Measurements from ENCODE around the gene THEMIS2.

THEMIS2 gene

DNA sequence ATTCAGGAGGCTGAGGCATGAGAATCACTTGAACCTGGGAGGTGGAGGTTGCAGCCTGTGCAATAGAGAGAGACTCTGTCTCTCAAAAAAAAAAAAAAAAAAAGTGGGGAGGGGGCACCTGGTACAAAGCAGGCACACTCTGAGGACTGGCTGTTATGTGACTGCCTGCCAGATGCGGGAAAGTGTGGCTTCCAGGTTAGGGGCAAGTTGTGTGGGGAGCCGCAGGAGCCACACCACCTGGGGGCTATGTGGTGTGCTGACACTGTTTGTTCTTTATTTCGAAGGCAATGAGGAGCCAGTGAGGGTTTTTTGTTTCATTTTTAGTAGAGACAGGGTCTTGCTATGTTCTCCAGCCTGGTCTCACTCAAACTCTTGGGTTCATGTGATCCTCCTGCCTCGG is 5.7 kb downstream of the THEMIS2 start:
- H3K9ac ChIP-seq (ENCODE audit: low read length in 2 of 2) = no peak overlapping the region
- peaks cover 5 to 8% of the 10 kb centered on the region in 2 donors for H3K27me3 ChIP-seq (ENCODE audit: control insufficient read depth in 1 of 2, insufficient read depth in 2 of 2, low read length in 2 of 2)
- no peak overlapping the region for H3K4me3 ChIP-seq (ENCODE audit: low read length in 2 of 2)
- peaks cover 6% of the 10 kb centered on the region for H3K4me1 ChIP-seq (ENCODE audit: control insufficient read depth, insufficient read depth, low read length)
- no peak overlapping the region for H3K27ac ChIP-seq (ENCODE audit: low read length)
- no peaks in the 10 kb centered on the region for H3K36me3 ChIP-seq (ENCODE audit: control insufficient read depth in 2 of 2, insufficient read depth in 2 of 2, low read length in 2 of 2)
- no peaks in the 10 kb centered on the region for H3K9me3 ChIP-seq (ENCODE audit: control insufficient read depth in 2 of 2, low read length in 2 of 2)

- Histone ChIP-seq H3K4me1 (ENCODE audit: control insufficient read depth, insufficient read depth, low read length) (peaks cover 3% of the 10 kb centered on the region), H3K4me3 (ENCODE audit: low read length in 2 of 2) (no peak overlapping the region), H3K9me3 (ENCODE audit: control insufficient read depth in 2 of 2, low read length in 2 of 2) (no peaks in the 10 kb centered on the region), H3K36me3 (ENCODE audit: control insufficient read depth in 2 of 2, insufficient read depth in 2 of 2, low read length in 2 of 2) (no peaks in the 10 kb centered on the region), H3K27me3 (ENCODE audit: control insufficient read depth in 1 of 2, insufficient read depth in 2 of 2, low read length in 2 of 2) (peaks cover 0 to 2% of the 10 kb centered on the region in 2 donors), H3K27ac (ENCODE audit: low read length) (no peak overlapping the region), H3K9ac (ENCODE audit: low read length in 2 of 2) (no peak overlapping the region)
Observed at GRCh38 chr1:27878787-27879335, 6.5 kb downstream of the THEMIS2 start.

DNA sequence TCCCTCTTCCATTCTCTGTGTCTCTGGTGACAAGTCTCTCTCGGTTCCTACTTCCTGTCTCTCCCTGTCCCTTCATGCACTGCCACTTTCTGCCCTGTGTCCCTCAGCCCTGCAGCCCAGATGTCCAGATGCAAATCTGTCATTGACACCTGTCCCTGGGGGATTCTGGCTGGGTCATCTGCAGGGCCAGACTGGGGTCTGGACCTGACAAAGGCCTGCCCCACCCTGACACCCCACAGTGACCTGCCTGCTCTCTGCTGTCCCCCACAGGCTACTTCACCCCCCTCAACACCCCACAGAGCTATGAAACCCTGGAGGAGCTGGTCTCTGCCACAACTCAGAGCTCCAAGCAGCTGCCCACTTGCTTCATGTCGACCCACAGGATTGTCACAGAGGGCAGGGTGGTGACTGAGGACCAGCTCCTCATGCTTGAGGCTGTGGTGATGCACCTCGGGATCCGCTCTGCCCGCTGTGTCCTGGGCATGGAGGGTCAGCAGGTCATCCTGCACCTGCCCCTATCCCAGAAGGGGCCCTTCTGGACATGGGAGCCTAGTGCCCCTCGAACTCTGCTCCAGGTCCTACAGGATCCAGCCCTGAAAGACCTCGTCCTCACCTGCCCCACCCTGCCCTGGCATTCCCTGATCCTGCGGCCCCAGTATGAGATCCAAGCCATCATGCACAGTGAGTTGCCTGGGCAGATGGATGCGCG is 7.2 kb downstream of the THEMIS2 start:
- Histone ChIP-seq H3K36me3 (ENCODE audit: control insufficient read depth in 2 of 2, insufficient read depth in 2 of 2, low read length in 2 of 2) (no peaks in the 10 kb centered on the region), H3K27ac (ENCODE audit: low read length) (no peak overlapping the region), H3K4me1 (ENCODE audit: control insufficient read depth, insufficient read depth, low read length) (peaks cover 5% of the 10 kb centered on the region), H3K4me3 (ENCODE audit: low read length in 2 of 2) (no peak overlapping the region), H3K9ac (ENCODE audit: low read length in 2 of 2) (no peak overlapping the region), H3K27me3 (ENCODE audit: control insufficient read depth in 1 of 2, insufficient read depth in 2 of 2, low read length in 2 of 2) (peaks cover 0 to 2% of the 10 kb centered on the region in 2 donors), H3K9me3 (ENCODE audit: control insufficient read depth in 2 of 2, low read length in 2 of 2) (no peaks in the 10 kb centered on the region)

DNA sequence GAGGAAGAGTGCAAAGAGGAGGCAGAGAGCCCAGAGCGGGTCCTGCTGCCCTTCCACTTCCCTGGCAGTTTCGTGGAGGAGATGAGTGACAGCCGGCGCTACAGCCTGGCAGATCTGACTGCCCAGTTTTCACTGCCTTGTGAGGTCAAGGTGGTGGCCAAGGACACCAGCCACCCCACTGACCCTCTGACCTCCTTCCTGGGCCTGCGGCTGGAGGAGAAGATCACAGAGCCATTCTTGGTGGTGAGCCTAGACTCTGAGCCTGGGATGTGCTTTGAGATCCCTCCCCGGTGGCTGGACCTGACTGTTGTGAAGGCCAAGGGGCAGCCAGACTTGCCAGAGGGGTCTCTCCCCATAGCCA is 10.2 kb downstream of the THEMIS2 start:
- H3K36me3 ChIP-seq (ENCODE audit: control insufficient read depth in 2 of 2, insufficient read depth in 2 of 2, low read length in 2 of 2) = peaks cover 0 to 7% of the 10 kb centered on the region in 2 donors
- H3K4me3 ChIP-seq (ENCODE audit: low read length in 2 of 2) = no peak overlapping the region
- peaks cover 2% of the 10 kb centered on the region for H3K4me1 ChIP-seq (ENCODE audit: control insufficient read depth, insufficient read depth, low read length)
- no peak overlapping the region for H3K27ac ChIP-seq (ENCODE audit: low read length)
- H3K27me3 ChIP-seq (ENCODE audit: control insufficient read depth in 1 of 2, insufficient read depth in 2 of 2, low read length in 2 of 2) = peaks cover 0 to 2% of the 10 kb centered on the region in 2 donors
- no peak overlapping the region for H3K9ac ChIP-seq (ENCODE audit: low read length in 2 of 2)
- no peaks in the 10 kb centered on the region for H3K9me3 ChIP-seq (ENCODE audit: control insufficient read depth in 2 of 2, low read length in 2 of 2)

DNA sequence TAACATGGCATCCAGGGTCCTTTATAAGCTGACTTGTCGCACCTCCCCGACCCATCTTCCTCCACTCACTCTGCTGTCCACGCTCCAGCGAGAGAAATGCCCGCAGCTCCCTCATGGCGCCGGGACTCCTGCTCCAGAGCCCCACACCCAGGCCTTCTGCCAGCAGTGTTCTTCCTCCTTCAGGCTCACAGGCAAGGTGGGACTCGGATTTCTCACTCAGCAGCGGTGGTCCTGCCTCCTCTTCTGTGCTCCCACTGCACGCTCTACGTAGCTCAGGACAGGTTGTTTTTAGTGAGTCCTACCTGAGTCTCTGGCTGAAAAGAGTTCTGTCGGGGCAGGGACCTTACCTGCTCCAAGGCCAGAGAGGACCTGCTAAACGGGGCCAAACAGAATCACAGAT is 11.2 kb downstream of the THEMIS2 start:
- Histone ChIP-seq H3K36me3 (ENCODE audit: control insufficient read depth in 2 of 2, insufficient read depth in 2 of 2, low read length in 2 of 2) (peaks cover 0 to 7% of the 10 kb centered on the region in 2 donors), H3K9ac (ENCODE audit: low read length in 2 of 2) (no peak overlapping the region), H3K4me3 (ENCODE audit: low read length in 2 of 2) (no peak overlapping the region), H3K9me3 (ENCODE audit: control insufficient read depth in 2 of 2, low read length in 2 of 2) (no peaks in the 10 kb centered on the region), H3K27ac (ENCODE audit: low read length) (no peak overlapping the region), H3K27me3 (ENCODE audit: control insufficient read depth in 1 of 2, insufficient read depth in 2 of 2, low read length in 2 of 2) (peaks cover 0 to 2% of the 10 kb centered on the region in 2 donors), H3K4me1 (ENCODE audit: control insufficient read depth, insufficient read depth, low read length) (peaks cover 2% of the 10 kb centered on the region)

DNA sequence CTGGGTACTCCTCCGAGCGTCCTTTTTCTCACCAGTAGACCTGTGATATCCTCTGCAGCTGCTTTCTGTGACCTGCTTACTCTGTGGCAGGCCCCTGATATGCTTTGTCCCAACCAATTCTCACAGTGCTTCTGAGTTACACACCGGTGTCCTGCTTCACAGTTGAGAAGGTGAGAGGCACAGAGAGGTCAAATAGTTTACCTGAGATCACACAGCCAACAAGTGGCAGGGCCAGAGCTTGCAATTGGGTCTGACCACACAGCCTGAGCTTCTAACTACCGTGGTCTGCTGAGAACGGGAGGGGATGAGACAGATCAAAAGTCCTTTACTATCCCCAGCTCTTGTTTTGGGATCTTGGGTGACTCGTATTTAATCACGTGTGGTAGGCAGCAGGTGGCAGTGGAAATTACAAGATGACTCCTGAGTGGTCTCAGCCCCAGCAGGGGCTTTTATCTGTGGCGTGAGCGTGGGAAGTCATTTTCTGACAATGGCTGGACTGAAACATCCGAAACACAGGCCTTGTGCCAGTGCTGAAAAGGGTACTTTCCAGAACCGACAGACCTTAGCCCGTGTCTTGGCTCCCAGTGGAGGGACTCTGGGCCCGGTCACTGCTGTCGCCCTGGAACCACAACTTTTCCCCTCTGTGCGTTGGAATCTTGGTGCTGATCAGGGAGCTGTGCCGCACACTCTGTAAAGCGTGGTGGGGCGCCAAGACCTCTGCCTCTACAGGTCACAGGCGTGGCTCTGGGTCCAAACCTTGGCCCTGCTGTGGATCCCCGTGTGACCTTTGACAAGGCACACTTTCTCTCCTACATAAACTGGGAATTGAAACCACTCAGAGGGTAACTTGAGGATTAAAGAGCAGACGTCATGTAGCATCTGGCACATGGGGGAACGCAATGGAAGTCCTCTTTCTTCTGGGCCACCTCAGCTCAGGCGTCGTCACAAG is 11.9 kb downstream of the THEMIS2 start:
- Histone ChIP-seq H3K27ac (ENCODE audit: low read length) (no peak overlapping the region), H3K27me3 (ENCODE audit: control insufficient read depth in 1 of 2, insufficient read depth in 2 of 2, low read length in 2 of 2) (peaks cover 0 to 2% of the 10 kb centered on the region in 2 donors), H3K36me3 (ENCODE audit: control insufficient read depth in 2 of 2, insufficient read depth in 2 of 2, low read length in 2 of 2) (peaks cover 0 to 7% of the 10 kb centered on the region in 2 donors), H3K4me1 (ENCODE audit: control insufficient read depth, insufficient read depth, low read length) (peaks cover 2% of the 10 kb centered on the region), H3K9ac (ENCODE audit: low read length in 2 of 2) (no peak overlapping the region), H3K4me3 (ENCODE audit: low read length in 2 of 2) (no peak overlapping the region), H3K9me3 (ENCODE audit: control insufficient read depth in 2 of 2, low read length in 2 of 2) (no peaks in the 10 kb centered on the region)

DNA sequence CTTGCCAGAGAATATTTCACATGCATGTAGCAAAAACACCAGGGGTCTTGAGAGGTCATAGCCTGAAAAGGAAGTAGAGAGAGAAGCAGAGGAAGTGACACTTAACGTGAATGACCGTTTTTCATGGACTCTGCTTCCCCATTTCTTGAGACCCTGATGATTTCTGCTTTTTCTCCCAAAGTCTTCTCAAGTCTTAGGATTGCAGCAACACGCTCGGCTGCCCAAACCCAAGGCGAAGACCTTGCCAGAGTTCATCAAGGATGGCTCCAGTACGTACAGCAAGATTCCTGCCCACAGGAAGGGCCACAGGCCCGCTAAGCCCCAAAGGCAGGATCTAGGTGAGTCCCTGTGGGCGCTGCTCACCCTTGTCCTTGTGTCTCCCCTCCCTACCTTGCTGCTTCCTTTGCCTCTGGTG is 12.8 kb downstream of the THEMIS2 start:
- H3K36me3 ChIP-seq (ENCODE audit: control insufficient read depth in 2 of 2, insufficient read depth in 2 of 2, low read length in 2 of 2) = peaks cover 0 to 11% of the 10 kb centered on the region in 2 donors

DNA sequence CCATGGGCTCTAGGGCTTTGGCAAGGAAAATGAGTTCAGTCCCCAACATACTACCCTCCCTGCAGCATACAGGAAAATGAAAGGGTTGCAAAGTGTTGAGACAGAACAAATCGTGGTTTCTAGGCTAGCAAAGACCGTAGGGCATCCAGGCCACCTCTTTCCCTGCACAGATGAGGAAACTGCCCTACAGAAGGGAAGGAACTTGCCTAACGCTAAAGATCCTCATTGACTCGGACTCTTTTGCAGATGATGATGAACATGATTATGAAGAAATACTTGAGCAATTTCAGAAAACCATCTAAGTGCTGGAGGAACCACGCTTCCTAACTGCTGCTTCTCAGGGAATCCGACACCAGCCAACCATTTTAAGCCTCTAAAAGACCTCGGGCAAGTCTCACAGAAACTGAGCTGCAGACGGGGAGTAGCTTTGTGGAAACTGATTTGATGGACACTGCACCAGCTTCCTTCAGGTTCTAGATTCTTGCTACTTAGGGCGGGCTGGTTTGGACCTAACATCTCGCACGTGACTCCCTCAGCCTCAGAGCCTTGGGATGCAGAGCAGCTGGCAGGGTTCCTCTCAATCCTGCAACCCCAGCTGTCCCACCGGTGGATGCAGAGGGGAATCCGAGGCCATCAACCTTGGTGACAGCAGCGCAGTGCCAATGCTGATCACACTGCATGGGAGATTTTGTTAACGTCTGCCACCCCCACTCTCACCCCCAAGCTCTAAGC is 13.4 kb downstream of the THEMIS2 start:
- no peak overlapping the region for H3K27ac ChIP-seq (ENCODE audit: low read length)
- H3K36me3 ChIP-seq (ENCODE audit: control insufficient read depth in 2 of 2, insufficient read depth in 2 of 2, low read length in 2 of 2) = peaks cover 0 to 11% of the 10 kb centered on the region in 2 donors
- H3K4me3 ChIP-seq (ENCODE audit: low read length in 2 of 2) = no peak overlapping the region
- no peaks in the 10 kb centered on the region for H3K27me3 ChIP-seq (ENCODE audit: control insufficient read depth in 1 of 2, insufficient read depth in 2 of 2, low read length in 2 of 2)
- H3K4me1 ChIP-seq (ENCODE audit: control insufficient read depth, insufficient read depth, low read length) = peaks cover 2% of the 10 kb centered on the region
- H3K9me3 ChIP-seq (ENCODE audit: control insufficient read depth in 2 of 2, low read length in 2 of 2) = no peaks in the 10 kb centered on the region
- no peak overlapping the region for H3K9ac ChIP-seq (ENCODE audit: low read length in 2 of 2)

More for the DNA sequence above, 12.8 kb downstream of the THEMIS2 start:
- Histone ChIP-seq H3K27ac (ENCODE audit: low read length) (no peak overlapping the region), H3K9me3 (ENCODE audit: control insufficient read depth in 2 of 2, low read length in 2 of 2) (no peaks in the 10 kb centered on the region), H3K4me1 (ENCODE audit: control insufficient read depth, insufficient read depth, low read length) (peaks cover 2% of the 10 kb centered on the region), H3K4me3 (ENCODE audit: low read length in 2 of 2) (no peak overlapping the region), H3K9ac (ENCODE audit: low read length in 2 of 2) (no peak overlapping the region), H3K27me3 (ENCODE audit: control insufficient read depth in 1 of 2, insufficient read depth in 2 of 2, low read length in 2 of 2) (no peaks in the 10 kb centered on the region)

DNA sequence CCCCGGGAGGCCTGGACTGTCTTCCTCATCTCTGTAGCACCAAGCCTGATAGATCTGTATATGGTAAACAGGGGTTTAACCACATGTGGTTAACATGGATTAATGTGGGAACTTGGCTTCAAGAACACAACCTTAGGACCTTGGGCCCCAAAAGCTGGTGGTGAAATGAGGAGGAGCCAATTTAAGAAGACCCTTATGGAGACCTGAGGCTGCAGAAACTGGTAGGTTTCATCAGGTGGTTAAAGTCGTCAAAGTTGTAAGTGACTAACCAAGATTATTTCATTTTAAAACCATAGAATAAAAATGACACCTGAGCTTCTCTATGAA is 14.0 kb downstream of the THEMIS2 start:
- H3K36me3 ChIP-seq (ENCODE audit: control insufficient read depth in 2 of 2, insufficient read depth in 2 of 2, low read length in 2 of 2) = peaks cover 0 to 11% of the 10 kb centered on the region in 2 donors
- no peaks in the 10 kb centered on the region for H3K27me3 ChIP-seq (ENCODE audit: control insufficient read depth in 1 of 2, insufficient read depth in 2 of 2, low read length in 2 of 2)
- no peaks in the 10 kb centered on the region for H3K9me3 ChIP-seq (ENCODE audit: control insufficient read depth in 2 of 2, low read length in 2 of 2)
- no peak overlapping the region for H3K9ac ChIP-seq (ENCODE audit: low read length in 2 of 2)
- H3K4me1 ChIP-seq (ENCODE audit: control insufficient read depth, insufficient read depth, low read length) = peaks cover 2% of the 10 kb centered on the region
- no peak overlapping the region for H3K4me3 ChIP-seq (ENCODE audit: low read length in 2 of 2)
- no peak overlapping the region for H3K27ac ChIP-seq (ENCODE audit: low read length)

DNA sequence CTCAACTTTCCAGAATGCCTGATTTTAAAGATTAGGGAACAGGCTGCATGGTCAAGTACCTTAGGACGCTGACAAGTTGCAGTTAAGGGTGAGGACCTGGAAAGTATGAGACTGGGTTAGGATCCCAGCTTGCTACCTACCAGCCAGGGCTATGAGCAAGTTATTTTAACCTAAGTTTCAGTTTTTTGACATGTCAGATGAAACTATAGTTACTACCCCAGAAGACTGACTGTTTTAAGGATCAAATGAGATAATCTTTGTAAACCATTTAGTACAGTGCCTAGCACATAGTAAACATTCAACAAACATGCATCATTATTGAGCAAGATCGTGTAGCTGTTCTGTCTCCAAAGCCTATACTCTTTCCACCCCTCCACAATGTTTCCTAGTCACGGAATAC is 14.4 kb downstream of the THEMIS2 start:
- Histone ChIP-seq H3K4me1 (ENCODE audit: control insufficient read depth, insufficient read depth, low read length) (peaks cover 2% of the 10 kb centered on the region), H3K9me3 (ENCODE audit: control insufficient read depth in 2 of 2, low read length in 2 of 2) (no peaks in the 10 kb centered on the region), H3K4me3 (ENCODE audit: low read length in 2 of 2) (no peak overlapping the region), H3K9ac (ENCODE audit: low read length in 2 of 2) (no peak overlapping the region), H3K27ac (ENCODE audit: low read length) (no peak overlapping the region), H3K27me3 (ENCODE audit: control insufficient read depth in 1 of 2, insufficient read depth in 2 of 2, low read length in 2 of 2) (no peaks in the 10 kb centered on the region), H3K36me3 (ENCODE audit: control insufficient read depth in 2 of 2, insufficient read depth in 2 of 2, low read length in 2 of 2) (peaks cover 3 to 13% of the 10 kb centered on the region in 2 donors)
